HG03025 (cell line): ENCODE measurements around the gene ITSN1.
"Not testable (repeated sequence)": the region's sequence is repeated elsewhere in the genome, so short reads cannot be mapped to it uniquely, and the experiment has no call there.

Source experiments
- ATAC-seq: cut with Tn5 transposase; IDR thresholded peaks from one replicate; pipeline ENCODE4 v1.9.1; 2021; ENCODE audit warnings: mild to moderate bottlenecking, moderate library complexity; ENCODE audit not compliant: unreplicated experiment, low FRiP score

ITSN1 gene

GRCh38 chr21:33762803-33763581, 120.7 kb downstream of the ITSN1 start:
- no peak for ATAC-seq

- ATAC-seq, result no peak
These were observed 121.2 kb downstream of the ITSN1 start for GRCh38 chr21:33763582-33763899.

- no peak for ATAC-seq
These were observed 124.9 kb downstream of the ITSN1 start for GRCh38 chr21:33767236-33767635.

GRCh38 chr21:33767960-33768359, 125.7 kb downstream of the ITSN1 start:
- no peak for ATAC-seq

GRCh38 chr21:33769057-33769456, 126.8 kb downstream of the ITSN1 start:
- no peak for ATAC-seq

GRCh38 chr21:33770542-33770941, 128.2 kb downstream of the ITSN1 start:
- no peak for ATAC-seq

GRCh38 chr21:33771976-33772375, 129.7 kb downstream of the ITSN1 start:
- ATAC-seq, result no peak

GRCh38 chr21:33774551-33774950, 132.2 kb downstream of the ITSN1 start:
- no peak for ATAC-seq

- no peak for ATAC-seq
These were observed 133.0 kb downstream of the ITSN1 start for GRCh38 chr21:33775100-33775828.

- no peak for ATAC-seq
These were observed 138.3 kb downstream of the ITSN1 start for GRCh38 chr21:33780631-33781030.

- no peak for ATAC-seq
These were observed 138.8 kb downstream of the ITSN1 start for GRCh38 chr21:33781121-33781520.

GRCh38 chr21:33783187-33783979, 141.1 kb downstream of the ITSN1 start:
- ATAC-seq, result no peak

- ATAC-seq, result no peak
These were observed 145.1 kb downstream of the ITSN1 start for GRCh38 chr21:33787431-33787830.

- ATAC-seq, result not testable (repeated sequence)
These were observed 146.1 kb downstream of the ITSN1 start for GRCh38 chr21:33788438-33788837.

GRCh38 chr21:33789697-33790096, 147.4 kb downstream of the ITSN1 start:
- ATAC-seq, result no peak

GRCh38 chr21:33791073-33791472, 148.8 kb downstream of the ITSN1 start:
- ATAC-seq, result no peak

GRCh38 chr21:33794596-33794995, 152.3 kb downstream of the ITSN1 start:
- ATAC-seq, result no peak

- no peak for ATAC-seq
These were observed 155.3 kb downstream of the ITSN1 start for GRCh38 chr21:33797565-33797964.

- no peak for ATAC-seq
These were observed 157.2 kb downstream of the ITSN1 start for GRCh38 chr21:33799378-33800090.

GRCh38 chr21:33800753-33801423, 158.6 kb downstream of the ITSN1 start:
- ATAC-seq, result no peak
